ENCODE data around the gene PCDH9.

PCDH9 gene

DNA sequence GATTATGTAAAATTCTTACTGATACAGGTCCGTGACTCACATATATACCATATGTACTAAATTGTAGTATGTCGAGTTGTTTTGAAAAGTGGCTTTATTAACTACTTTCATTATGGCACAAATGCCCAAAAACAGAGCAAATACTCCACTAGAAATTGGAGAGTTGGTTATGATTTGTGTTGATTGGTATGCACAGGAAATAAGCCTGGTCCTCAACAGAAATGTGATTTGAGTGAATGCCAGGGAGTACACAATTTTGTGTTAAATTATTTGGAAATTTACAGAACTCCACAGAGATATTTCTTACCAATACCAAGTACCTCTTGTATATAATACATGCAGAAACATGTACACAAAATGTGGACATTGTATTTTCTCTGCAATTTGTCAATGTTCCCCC is 676.7 kb downstream of the PCDH9 start:
- Histone ChIP-seq H3K27ac (ENCODE audit: low read length) (no peak overlapping the region), H3K9ac (ENCODE audit: low read length) (no peak overlapping the region)

DNA sequence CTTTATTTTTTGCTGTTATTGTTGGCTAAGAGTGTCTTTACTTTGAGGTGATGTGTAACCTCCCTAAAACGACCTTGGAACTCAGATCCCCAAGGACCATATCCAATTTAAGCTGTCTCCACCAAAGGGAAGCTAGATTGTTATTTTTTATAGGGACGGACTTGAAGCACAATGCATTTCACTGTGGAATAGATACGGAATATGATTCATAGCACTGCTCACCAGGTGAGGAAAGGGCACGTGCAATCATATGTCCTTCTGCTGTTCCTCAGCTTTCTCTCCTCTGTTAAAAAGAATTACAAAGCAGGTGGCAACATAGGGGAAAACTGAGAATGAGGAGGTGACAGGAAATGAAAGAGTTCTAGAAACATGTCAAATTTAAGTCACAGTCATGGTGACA is 679.0 kb downstream of the PCDH9 start:
- no peaks in the 10 kb centered on the region for H3K4me1 ChIP-seq (ENCODE audit: control insufficient read depth, low read depth, low read length)
- no peak overlapping the region for H3K9ac ChIP-seq (ENCODE audit: low read length)
- H3K4me3 ChIP-seq (ENCODE audit: low read length): no peak overlapping the region
- H3K36me3 ChIP-seq (ENCODE audit: control insufficient read depth, low read depth, low read length): no peaks in the 10 kb centered on the region
- H3K9me3 ChIP-seq (ENCODE audit: control insufficient read depth, low read depth, low read length): no peaks in the 10 kb centered on the region
- no peak overlapping the region for H3K27ac ChIP-seq (ENCODE audit: low read length)
- no peaks in the 10 kb centered on the region for H3K27me3 ChIP-seq (ENCODE audit: control insufficient read depth, insufficient read depth, low read length)

More for the DNA sequence above, 676.7 kb downstream of the PCDH9 start:
- no peaks in the 10 kb centered on the region for H3K36me3 ChIP-seq (ENCODE audit: control insufficient read depth, low read depth, low read length)
- H3K9me3 ChIP-seq (ENCODE audit: control insufficient read depth, low read depth, low read length): no peaks in the 10 kb centered on the region
- H3K4me1 ChIP-seq (ENCODE audit: control insufficient read depth, low read depth, low read length): peaks cover 2% of the 10 kb centered on the region
- H3K4me3 ChIP-seq (ENCODE audit: low read length): no peak overlapping the region
- H3K27me3 ChIP-seq (ENCODE audit: control insufficient read depth, insufficient read depth, low read length): no peaks in the 10 kb centered on the region

DNA sequence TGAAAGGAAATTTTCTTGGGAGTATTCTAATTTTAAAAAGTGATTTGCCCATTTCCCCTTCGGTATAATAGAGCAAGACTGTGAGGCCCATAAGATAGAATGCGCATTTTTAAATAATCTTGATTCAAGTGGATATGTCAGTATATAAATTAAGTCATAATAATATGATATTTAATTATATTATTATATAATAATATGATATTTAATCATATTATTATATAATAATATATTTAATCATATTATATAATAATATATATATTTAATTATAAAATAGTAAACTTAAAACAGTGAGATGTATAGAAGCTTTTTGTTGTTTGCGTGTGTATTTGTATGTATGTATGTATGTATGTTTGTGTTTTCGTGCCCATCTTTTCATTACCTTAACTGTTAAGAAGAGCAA is 682.5 kb downstream of the PCDH9 start:
- Histone ChIP-seq H3K27ac (ENCODE audit: low read length) (no peak overlapping the region), H3K27me3 (ENCODE audit: control insufficient read depth, insufficient read depth, low read length) (no peaks in the 10 kb centered on the region), H3K9ac (ENCODE audit: low read length) (no peak overlapping the region), H3K9me3 (ENCODE audit: control insufficient read depth, low read depth, low read length) (no peaks in the 10 kb centered on the region), H3K4me3 (ENCODE audit: low read length) (no peak overlapping the region), H3K4me1 (ENCODE audit: control insufficient read depth, low read depth, low read length) (no peaks in the 10 kb centered on the region), H3K36me3 (ENCODE audit: control insufficient read depth, low read depth, low read length) (no peaks in the 10 kb centered on the region)

DNA sequence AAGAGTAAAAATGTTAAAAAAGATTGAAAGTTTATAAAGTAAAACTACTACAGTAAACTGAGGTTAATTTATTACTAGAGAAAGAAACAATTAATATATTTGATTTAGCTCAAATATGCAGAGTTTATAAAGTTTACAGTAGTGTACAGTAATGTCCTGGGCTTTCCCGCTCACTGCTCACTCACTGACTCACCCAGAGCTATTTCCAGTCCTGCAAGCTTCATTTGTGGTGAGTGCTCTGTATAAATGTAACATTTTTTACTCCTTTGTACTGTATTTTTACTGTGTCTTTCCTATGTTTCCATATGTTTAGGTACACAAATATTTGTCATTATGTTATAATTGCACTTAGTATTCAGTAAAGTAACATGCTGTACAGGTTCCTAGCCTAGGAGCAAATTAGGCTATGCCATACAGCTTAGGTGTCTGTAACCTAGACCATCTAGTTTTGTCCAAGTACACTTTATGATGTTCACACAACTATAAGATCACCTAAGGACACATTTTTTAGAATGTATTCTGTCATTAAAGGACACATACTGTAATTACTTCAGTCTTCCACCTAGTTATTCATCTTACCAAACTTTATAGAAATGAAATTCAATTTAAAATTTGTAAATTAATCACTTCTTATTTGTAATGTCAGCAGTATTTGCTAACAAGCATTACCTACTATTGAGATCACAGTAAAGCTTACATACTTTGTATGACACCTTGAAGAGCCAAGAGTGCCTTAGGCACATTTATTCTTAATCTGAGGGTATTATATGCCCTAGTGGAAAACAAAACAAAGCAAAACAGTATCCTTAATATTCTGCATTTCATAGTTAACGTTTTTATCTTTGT is 683.4 kb downstream of the PCDH9 start:
- H3K27me3 ChIP-seq (ENCODE audit: control insufficient read depth, insufficient read depth, low read length): no peaks in the 10 kb centered on the region
- no peak overlapping the region for H3K27ac ChIP-seq (ENCODE audit: low read length)
- H3K36me3 ChIP-seq (ENCODE audit: control insufficient read depth, low read depth, low read length): no peaks in the 10 kb centered on the region
- no peaks in the 10 kb centered on the region for H3K9me3 ChIP-seq (ENCODE audit: control insufficient read depth, low read depth, low read length)
- H3K4me1 ChIP-seq (ENCODE audit: control insufficient read depth, low read depth, low read length): no peaks in the 10 kb centered on the region
- H3K9ac ChIP-seq (ENCODE audit: low read length): no peak overlapping the region
- H3K4me3 ChIP-seq (ENCODE audit: low read length): no peak overlapping the region

DNA sequence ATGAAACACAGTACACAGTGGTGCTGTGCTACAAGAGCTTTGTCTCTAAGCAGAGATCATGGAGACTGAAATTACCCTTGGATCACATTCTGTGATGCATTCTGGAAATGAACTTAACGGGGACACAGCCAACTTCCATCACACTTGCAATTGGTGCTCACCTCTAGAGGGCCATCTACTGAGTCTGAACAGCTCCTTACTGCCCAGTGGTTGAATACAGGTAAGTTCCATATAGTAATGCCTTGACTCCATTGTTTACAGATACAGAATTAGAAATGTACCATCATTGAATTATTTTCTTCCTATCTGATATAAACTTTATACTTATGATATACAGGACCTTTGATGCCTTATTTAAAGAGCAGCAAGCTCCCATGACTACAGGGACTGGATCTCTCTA is 686.4 kb downstream of the PCDH9 start:
- Histone ChIP-seq H3K9me3 (ENCODE audit: control insufficient read depth, low read depth, low read length) (no peaks in the 10 kb centered on the region), H3K27ac (ENCODE audit: low read length) (no peak overlapping the region), H3K27me3 (ENCODE audit: control insufficient read depth, insufficient read depth, low read length) (no peaks in the 10 kb centered on the region), H3K36me3 (ENCODE audit: control insufficient read depth, low read depth, low read length) (no peaks in the 10 kb centered on the region), H3K4me3 (ENCODE audit: low read length) (no peak overlapping the region), H3K4me1 (ENCODE audit: control insufficient read depth, low read depth, low read length) (no peaks in the 10 kb centered on the region), H3K9ac (ENCODE audit: low read length) (no peak overlapping the region)

DNA sequence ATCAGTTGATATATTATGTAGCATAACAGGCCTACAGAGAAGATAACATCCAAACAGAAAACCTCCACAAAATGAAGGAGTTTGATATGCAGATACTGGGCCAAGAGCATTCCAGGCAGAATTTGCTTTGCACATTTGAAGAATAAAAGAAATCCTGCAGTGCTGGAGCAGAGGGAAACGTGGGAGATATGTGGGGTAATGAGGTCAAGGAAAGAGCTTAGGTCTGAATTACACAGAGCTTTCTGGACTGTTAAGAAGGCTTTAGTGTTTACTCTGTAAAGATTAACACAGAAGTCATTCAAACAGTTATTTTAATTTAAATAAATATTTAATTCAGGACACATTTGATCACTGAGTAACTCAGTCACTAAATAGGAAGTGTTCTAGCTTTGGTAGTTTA is 692.7 kb downstream of the PCDH9 start:
- Histone ChIP-seq H3K4me3 (ENCODE audit: low read length) (no peak overlapping the region), H3K36me3 (ENCODE audit: control insufficient read depth, low read depth, low read length) (no peaks in the 10 kb centered on the region), H3K27me3 (ENCODE audit: control insufficient read depth, insufficient read depth, low read length) (no peaks in the 10 kb centered on the region), H3K4me1 (ENCODE audit: control insufficient read depth, low read depth, low read length) (no peaks in the 10 kb centered on the region), H3K9me3 (ENCODE audit: control insufficient read depth, low read depth, low read length) (no peaks in the 10 kb centered on the region), H3K27ac (ENCODE audit: low read length) (no peak overlapping the region), H3K9ac (ENCODE audit: low read length) (no peak overlapping the region)

DNA sequence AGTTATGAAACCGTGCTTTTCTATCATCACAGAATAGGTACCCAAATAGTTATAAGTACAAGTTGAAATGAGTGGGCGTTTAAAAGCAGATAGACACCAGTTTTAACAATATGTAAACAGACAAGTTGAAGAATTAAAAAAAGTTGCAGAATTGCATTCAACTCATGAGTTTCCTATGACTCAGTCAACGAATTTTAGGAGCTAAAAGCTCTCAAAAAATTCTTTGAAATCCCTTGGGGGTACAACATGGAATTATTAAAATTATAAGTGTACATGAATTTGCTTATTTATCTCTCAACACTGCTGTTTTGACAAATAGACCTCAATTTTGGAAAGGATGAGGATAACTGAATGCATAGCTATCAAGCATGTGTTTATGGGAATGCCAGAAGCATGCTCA is 693.4 kb downstream of the PCDH9 start:
- Histone ChIP-seq H3K4me3 (ENCODE audit: low read length) (no peak overlapping the region), H3K27ac (ENCODE audit: low read length) (no peak overlapping the region), H3K36me3 (ENCODE audit: control insufficient read depth, low read depth, low read length) (no peaks in the 10 kb centered on the region), H3K27me3 (ENCODE audit: control insufficient read depth, insufficient read depth, low read length) (no peaks in the 10 kb centered on the region), H3K9me3 (ENCODE audit: control insufficient read depth, low read depth, low read length) (no peaks in the 10 kb centered on the region), H3K9ac (ENCODE audit: low read length) (no peak overlapping the region), H3K4me1 (ENCODE audit: control insufficient read depth, low read depth, low read length) (peaks cover under 1% of the 10 kb centered on the region)

DNA sequence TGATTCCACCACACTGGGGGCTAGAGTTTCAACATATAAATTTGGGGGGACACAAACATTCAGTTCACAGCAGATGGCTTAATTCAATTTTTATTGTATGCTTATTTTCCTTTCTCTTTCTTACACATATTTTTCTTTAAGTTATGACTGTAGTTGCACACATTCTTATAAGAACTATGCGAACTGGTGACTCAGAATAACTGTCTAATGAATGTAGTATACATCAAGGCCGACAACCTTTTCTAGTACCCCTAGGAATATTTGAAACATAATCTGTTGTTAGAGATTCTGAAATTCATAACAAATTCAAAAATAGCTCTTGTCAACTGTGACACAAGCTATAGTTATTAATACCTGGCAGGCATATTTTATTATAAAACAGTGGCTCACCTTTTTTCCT is 695.6 kb downstream of the PCDH9 start:
- no peaks in the 10 kb centered on the region for H3K9me3 ChIP-seq (ENCODE audit: control insufficient read depth, low read depth, low read length)
- H3K9ac ChIP-seq (ENCODE audit: low read length): no peak overlapping the region
- H3K36me3 ChIP-seq (ENCODE audit: control insufficient read depth, low read depth, low read length): no peaks in the 10 kb centered on the region
- H3K4me3 ChIP-seq (ENCODE audit: low read length): no peak overlapping the region
- no peak overlapping the region for H3K27ac ChIP-seq (ENCODE audit: low read length)
- H3K27me3 ChIP-seq (ENCODE audit: control insufficient read depth, insufficient read depth, low read length): no peaks in the 10 kb centered on the region
- H3K4me1 ChIP-seq (ENCODE audit: control insufficient read depth, low read depth, low read length): peaks cover 22% of the 10 kb centered on the region

DNA sequence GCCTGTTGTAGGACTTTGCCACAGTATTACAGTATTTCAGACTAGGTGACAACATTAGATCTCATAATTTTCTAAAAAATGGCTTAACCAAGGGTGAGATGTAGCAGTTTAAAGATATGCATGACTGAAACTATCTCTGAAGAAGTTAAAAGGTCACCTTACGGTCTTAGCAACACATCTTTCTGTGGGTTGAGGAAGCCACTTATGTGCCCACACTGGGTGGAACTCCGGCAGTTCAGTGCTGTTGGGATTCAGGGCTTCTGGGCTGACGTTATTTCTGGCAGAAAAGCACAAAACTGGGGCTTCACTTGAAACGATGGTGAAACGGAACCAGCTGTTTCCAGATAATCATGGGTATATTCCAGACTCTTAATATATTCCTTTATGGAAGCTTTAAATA is 697.3 kb downstream of the PCDH9 start:
- no peaks in the 10 kb centered on the region for H3K9me3 ChIP-seq (ENCODE audit: control insufficient read depth, low read depth, low read length)
- H3K9ac ChIP-seq (ENCODE audit: low read length): no peak overlapping the region
- H3K36me3 ChIP-seq (ENCODE audit: control insufficient read depth, low read depth, low read length): no peaks in the 10 kb centered on the region
- no peak overlapping the region for H3K27ac ChIP-seq (ENCODE audit: low read length)
- H3K4me3 ChIP-seq (ENCODE audit: low read length): no peak overlapping the region
- no peaks in the 10 kb centered on the region for H3K27me3 ChIP-seq (ENCODE audit: control insufficient read depth, insufficient read depth, low read length)
- peaks cover 37% of the 10 kb centered on the region for H3K4me1 ChIP-seq (ENCODE audit: control insufficient read depth, low read depth, low read length)

DNA sequence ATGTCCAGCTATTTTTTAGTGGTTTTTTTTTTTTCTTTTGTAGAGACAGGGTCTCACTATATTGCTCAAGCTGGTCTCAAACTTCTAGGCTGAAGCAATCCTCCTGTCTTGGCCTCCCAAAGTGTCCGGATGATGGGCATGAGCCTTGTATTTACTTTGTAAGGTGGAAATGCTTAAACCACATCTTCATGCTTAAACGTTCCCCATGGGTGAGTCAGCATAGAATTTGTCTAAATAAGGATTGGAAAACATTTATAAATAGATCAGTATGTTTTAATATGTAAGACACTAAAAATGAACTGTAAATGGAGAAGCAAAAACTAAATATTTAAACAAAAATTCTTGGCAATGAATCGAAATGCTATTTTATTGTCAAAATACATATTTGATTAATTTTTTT is 698.0 kb downstream of the PCDH9 start:
- H3K27ac ChIP-seq (ENCODE audit: low read length): no peak overlapping the region
- no peaks in the 10 kb centered on the region for H3K27me3 ChIP-seq (ENCODE audit: control insufficient read depth, insufficient read depth, low read length)
- no peaks in the 10 kb centered on the region for H3K9me3 ChIP-seq (ENCODE audit: control insufficient read depth, low read depth, low read length)
- H3K36me3 ChIP-seq (ENCODE audit: control insufficient read depth, low read depth, low read length): no peaks in the 10 kb centered on the region
- no peak overlapping the region for H3K9ac ChIP-seq (ENCODE audit: low read length)
- no peak overlapping the region for H3K4me3 ChIP-seq (ENCODE audit: low read length)
- H3K4me1 ChIP-seq (ENCODE audit: control insufficient read depth, low read depth, low read length): peaks cover 37% of the 10 kb centered on the region

DNA sequence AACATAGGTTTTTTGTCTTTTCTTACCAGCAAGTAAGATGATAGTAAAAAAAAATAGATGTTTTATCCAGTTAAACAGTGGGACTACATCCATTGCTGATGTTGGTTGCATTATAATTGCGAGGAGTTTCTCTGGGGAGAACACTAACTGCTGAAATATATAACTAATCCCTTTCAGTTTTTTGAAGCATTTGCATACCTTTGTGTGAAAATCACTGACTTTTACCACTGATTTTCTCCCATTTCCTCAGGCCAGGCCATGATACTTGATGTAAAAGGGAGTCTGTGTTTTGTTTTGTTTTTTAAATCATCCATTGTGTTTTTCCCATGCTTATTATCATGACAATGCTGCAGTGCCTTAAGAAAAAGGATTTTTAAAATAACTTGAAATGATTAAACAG is 699.5 kb downstream of the PCDH9 start:
- Histone ChIP-seq H3K36me3 (ENCODE audit: control insufficient read depth, low read depth, low read length) (no peaks in the 10 kb centered on the region), H3K27ac (ENCODE audit: low read length) (no peak overlapping the region), H3K4me3 (ENCODE audit: low read length) (no peak overlapping the region), H3K9me3 (ENCODE audit: control insufficient read depth, low read depth, low read length) (no peaks in the 10 kb centered on the region), H3K27me3 (ENCODE audit: control insufficient read depth, insufficient read depth, low read length) (no peaks in the 10 kb centered on the region), H3K4me1 (ENCODE audit: control insufficient read depth, low read depth, low read length) (peaks cover 37% of the 10 kb centered on the region), H3K9ac (ENCODE audit: low read length) (no peak overlapping the region)

DNA sequence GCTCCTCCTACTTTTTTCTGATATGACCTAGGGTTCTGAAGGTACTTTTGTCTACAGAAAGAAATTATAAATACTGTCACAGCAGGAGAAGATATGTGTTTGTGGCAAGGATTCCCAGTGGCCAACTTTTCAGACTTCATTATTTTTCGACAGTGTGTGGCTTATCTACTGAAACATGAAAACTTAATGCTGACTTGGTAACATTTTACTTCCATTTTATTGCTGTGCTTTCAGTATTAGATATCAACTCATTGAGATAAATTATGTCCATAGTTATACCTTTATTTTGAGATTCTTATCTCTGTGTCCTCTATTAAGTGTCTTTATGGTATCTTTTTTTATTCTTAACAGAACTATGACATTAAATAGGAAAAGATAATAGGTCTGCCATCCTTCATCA is 700.0 kb downstream of the PCDH9 start:
- peaks cover 37% of the 10 kb centered on the region for H3K4me1 ChIP-seq (ENCODE audit: control insufficient read depth, low read depth, low read length)
- H3K36me3 ChIP-seq (ENCODE audit: control insufficient read depth, low read depth, low read length): no peaks in the 10 kb centered on the region
- no peaks in the 10 kb centered on the region for H3K27me3 ChIP-seq (ENCODE audit: control insufficient read depth, insufficient read depth, low read length)
- H3K4me3 ChIP-seq (ENCODE audit: low read length): no peak overlapping the region
- no peak overlapping the region for H3K27ac ChIP-seq (ENCODE audit: low read length)
- H3K9ac ChIP-seq (ENCODE audit: low read length): no peak overlapping the region
- H3K9me3 ChIP-seq (ENCODE audit: control insufficient read depth, low read depth, low read length): no peaks in the 10 kb centered on the region
